ENCODE measurements around the gene SLC16A14.

DNA sequence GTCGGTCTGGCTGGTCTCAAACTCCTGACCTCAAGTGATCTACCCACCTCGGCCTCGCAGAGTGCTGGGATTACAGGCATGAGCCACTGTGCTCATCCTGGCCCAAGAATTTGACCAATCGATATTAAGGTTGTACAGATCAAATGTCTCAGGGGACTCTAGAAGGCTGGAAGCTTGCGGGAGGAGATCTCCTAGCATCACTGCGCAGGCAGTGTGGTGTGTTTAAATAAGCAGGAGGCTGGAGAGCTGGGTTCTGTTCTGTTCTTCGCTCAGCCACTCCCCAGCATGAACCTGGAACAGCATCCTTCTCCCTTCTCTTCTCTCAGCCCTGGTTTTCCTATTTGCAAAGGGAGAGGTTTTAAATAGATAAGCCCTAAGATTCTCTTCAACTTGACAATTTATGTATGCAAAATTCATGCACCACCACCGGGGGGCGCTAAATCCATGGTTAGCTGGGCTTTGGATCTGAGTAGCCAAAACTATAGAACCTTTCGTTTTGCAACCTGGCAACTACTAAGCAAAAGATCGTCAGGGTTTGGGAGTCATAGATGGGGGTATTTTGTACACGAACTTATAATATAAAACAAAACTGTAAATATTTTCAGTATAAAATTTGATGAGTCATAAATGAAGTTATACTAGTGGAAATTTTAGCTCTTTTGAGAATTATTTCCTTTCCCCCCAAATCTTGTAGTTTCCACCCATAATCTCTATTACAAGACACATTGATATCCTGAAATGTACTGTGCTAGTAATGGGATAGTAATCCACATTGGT lies 60.6 kb downstream of the SLC16A14 start:
- TF ChIP-seq CTCF (IDR thresholded peaks at IDR 0.05), result peak; percentile 30 to 81 (median 68)
- no peak for TF ChIP-seq POLR2A (IDR thresholded peaks at IDR 0.05)
- no peak for TF ChIP-seq EP300 (IDR thresholded peaks at IDR 0.05)

All from sigmoid colon (tissue), 4 donors.